GM21528 (cell line): ENCODE data around the gene USP15.
"Not testable (repeated sequence)": the region's sequence is repeated elsewhere in the genome, so short reads cannot be mapped to it uniquely, and the experiment has no call there.

Experiments
- ATAC-seq: cut with Tn5 transposase; IDR thresholded peaks from one replicate; pipeline ENCODE4 v1.9.1; 2021; ENCODE audit warnings: mild to moderate bottlenecking, moderate library complexity; ENCODE audit not compliant: unreplicated experiment, low FRiP score

The USP15 gene

DNA sequence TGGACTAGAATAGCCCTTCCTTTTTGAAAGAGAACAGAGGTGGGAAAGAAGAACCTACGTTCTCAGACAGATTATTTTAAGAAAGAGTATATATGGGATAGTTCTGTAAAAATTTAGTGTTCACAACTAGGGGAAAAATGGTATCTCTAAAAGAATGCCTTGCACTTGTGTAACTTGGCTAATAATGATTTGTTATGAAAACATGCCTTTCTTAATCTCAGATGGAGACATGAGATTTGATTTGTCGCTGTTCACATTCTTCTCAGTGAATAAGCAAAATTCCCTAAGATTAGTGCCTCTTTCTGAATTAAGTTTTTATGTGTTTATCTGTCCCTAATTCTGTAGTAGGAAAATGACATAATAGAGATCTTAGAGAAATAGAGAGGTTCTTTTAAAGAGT lies 100.8 kb downstream of the USP15 start:
- no peak for ATAC-seq

GRCh38 chr12:62363506-62363905 lies 103.3 kb downstream of the USP15 start:
- ATAC-seq = no peak

DNA sequence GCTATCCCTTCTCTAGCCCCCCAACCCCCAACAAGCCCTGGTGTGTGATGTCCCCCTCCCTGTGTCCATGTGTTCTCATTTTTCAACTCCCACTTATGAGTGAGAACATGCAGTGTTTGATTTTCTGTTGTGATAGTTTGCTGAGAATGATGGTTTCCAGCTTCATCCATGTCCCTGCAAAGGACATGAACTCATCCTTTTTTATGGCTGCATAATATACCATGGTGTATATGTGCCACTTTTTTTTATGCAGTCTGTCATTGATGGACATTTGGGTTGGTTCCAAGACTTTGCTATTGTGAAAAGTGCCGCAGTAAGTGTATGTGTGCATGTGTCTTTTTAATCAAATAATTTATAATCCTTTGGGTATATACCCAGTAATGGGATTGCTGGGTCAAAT lies 104.5 kb downstream of the USP15 start:
- ATAC-seq = not testable (repeated sequence)

DNA sequence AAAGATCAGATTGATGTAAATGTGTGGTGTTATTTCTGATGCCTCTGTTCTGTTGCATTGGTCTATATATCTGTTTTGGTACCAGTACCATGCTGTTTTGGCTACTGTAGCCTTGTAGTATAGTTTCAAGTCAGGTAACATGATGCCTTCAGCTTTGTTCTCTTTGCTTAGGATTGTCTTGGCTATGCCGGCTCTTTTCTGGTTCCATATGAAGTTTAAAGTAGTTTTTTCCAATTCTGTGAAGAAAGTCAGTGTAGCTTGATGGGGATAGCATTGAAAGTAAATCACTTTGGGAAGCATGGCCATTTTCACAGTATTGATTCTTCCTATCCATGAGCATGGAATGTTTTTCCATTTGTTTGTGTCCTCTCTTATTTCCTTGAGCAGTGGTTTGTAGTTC lies 105.6 kb downstream of the USP15 start:
- ATAC-seq = not testable (repeated sequence)

GRCh38 chr12:62368430-62369223 lies 108.4 kb downstream of the USP15 start:
- ATAC-seq = not testable (repeated sequence)

- no peak for ATAC-seq
Measured at GRCh38 chr12:62370189-62370588, 110.0 kb downstream of the USP15 start.

- ATAC-seq = no peak
Measured at GRCh38 chr12:62371661-62372060, 111.5 kb downstream of the USP15 start.

- ATAC-seq = no peak
Measured at GRCh38 chr12:62372134-62372533, 111.9 kb downstream of the USP15 start.

GRCh38 chr12:62372825-62373224 lies 112.6 kb downstream of the USP15 start:
- ATAC-seq = no peak

- no peak for ATAC-seq
Measured at GRCh38 chr12:62375603-62376002, 115.4 kb downstream of the USP15 start.

DNA sequence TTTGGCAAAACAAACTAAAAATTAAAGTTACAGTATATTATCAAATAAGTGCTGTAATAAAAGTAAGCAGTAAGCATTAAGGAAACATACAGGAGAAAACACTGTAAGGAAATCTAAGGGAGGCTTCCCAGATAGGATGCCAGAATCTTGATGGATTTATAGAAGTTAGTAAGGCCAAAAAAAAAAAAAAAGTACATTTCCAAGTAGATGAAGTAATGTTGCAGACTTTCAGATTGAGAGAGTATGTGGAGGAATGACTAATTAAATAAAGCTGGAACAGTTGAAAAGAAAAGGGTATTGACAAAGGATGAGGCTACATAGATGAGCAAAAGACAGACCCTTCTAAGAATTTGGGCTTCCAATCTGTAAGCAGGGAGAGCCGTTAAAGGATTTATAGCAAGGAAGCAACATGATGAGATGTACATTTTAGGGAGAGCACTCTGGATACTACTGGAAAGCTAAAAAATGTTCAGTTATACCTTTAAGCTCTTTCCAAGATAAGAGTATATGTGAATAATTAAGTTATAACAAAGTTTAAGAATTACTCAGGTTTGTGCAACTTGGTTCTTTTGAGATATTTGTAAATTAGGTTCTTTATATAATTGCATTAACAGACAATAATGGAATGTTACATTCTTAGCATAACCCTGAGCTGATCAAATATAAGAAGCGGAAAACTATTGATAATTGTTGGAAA lies 119.0 kb downstream of the USP15 start:
- ATAC-seq = no peak

GRCh38 chr12:62379723-62380045 lies 119.5 kb downstream of the USP15 start:
- no peak for ATAC-seq

GRCh38 chr12:62382526-62382925 lies 122.3 kb downstream of the USP15 start:
- ATAC-seq = no peak

- ATAC-seq = no peak
Measured at GRCh38 chr12:62396750-62397149, 136.5 kb downstream of the USP15 start.

DNA sequence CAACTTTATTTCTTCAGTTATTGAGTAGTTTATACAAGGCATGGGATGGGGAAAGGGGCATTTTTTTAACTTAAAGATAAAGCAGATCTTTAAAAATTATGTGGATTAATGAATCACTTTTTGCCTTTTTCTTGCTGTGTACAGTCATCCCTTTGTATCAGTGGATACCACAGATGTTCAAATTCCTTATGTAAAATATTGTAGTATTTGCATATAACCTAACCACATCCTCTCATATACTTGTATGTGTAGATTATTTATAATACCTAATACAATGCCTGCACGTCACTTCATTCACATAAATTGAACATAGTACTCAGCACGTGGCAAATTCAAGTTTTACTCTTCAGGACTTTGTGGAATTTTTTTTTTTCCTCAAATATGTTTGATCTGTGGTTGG lies 139.9 kb downstream of the USP15 start:
- no peak for ATAC-seq

DNA sequence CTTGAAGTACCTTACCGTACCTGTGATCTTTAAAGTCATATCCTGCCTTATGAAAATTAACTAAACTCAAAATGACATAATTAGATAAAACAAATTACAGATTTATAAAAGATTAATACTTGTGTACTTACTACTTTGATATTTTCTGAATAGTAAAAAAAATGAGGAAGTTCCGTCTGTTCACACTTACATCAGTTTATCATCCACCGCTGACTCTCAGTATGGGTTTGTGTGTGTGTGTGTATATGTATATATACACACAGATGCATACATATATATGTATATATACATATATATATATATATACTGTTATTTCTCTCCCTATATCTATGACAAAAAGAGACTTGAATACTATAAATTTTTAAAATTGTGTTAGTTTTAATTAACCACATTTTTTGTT lies 141.4 kb downstream of the USP15 start:
- no peak for ATAC-seq

DNA sequence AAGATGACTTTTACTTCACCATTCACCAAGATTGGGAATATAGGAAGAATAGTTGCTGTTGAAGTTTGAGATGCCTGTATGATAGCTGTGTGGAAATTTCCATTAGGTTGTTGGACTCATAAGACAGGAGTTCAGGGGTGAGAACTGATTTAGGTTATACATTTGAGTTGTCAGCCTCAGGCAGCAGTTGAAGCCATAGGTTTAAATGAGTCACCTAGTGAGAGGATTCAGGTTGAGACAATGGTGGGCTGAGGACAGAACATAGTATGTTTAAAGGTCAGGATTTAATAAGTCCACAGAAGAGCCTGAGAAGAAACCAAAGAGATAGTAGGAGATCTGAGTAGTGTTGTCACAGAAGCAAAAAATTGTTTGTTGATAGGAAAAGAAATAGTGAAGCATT lies 142.8 kb downstream of the USP15 start:
- ATAC-seq = no peak

GRCh38 chr12:62407587-62407986 lies 147.4 kb downstream of the USP15 start:
- ATAC-seq = no peak

- no peak for ATAC-seq
Measured at GRCh38 chr12:62409068-62409467, 148.9 kb downstream of the USP15 start.

DNA sequence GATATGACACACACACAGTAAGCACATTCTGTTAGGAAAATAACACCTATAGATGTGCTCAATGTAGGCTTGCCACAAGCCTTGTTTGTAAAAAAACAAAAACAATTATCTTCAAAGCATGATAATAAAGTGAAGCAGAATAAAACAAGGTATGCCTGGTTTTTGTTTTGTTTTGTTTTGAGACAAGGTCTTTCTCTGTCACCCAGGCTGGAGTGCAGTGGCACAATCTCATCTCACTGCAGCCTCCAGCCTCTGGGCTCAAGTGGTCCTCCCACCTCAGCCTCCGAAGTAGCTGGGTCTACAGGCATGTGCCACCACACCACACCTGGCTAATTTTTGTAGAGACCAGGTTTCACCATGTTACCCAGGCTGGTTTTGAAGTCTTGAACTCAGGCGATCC lies 154.0 kb downstream of the USP15 start:
- ATAC-seq = no peak

- no peak for ATAC-seq
Measured at GRCh38 chr12:62426089-62426488, 165.9 kb downstream of the USP15 start.

DNA sequence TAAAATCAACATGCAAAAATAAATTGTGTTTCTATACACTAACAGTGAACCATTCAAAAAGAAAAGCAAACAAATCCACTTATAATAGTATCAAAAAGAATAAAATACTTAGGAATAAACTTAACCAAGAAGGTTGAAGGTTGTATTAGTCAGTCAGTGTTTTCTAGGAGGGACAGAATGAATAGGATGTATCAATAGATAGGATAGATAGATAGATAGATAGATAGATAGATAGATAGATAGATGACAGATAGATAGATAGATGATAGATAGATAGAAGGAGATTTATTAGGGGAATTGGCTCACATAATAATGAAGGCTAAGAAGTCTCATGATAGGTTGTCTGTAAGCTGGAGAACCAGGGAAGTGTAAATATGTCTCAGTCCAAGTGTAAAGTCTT lies 169.3 kb downstream of the USP15 start:
- no peak for ATAC-seq
